NK-92 (cell line): ENCODE results near the gene MYO1A.
"Not testable (repeated sequence)": the region's sequence is repeated elsewhere in the genome, so short reads cannot be mapped to it uniquely, and the experiment has no call there.

ENCODE experiments used
- DNase-seq: peaks from one replicate; lab custom pipeline; 2025; ENCODE audit not compliant: unreplicated experiment; lab: John Stamatoyannopoulos, UW

The MYO1A gene

GRCh38 chr12:57087691-57088353 is 37.9 kb upstream of the MYO1A start:
- DNase-seq = no peak

- peak; percentile 52 for DNase-seq
These were observed 37.2 kb upstream of the MYO1A start for GRCh38 chr12:57087010-57087690.

- DNase-seq = no peak
These were observed 36.6 kb upstream of the MYO1A start for GRCh38 chr12:57086493-57087009.

GRCh38 chr12:57085999-57086492 is 36.1 kb upstream of the MYO1A start:
- no peak for DNase-seq

- no peak for DNase-seq
These were observed 30.9 kb upstream of the MYO1A start for GRCh38 chr12:57080855-57081254.

GRCh38 chr12:57079821-57080220 is 29.9 kb upstream of the MYO1A start:
- DNase-seq = no peak

GRCh38 chr12:57078519-57079404 is 28.8 kb upstream of the MYO1A start, which contains the start of gene NEMP1:
Gene NEMP1, minus strand, starts transcription at chr12:57078791. Its CDS starts 46 bp downstream, at chr12:57078745.
- DNase-seq = peak; percentile 91

- not testable (repeated sequence) for DNase-seq
These were observed 23.9 kb upstream of the MYO1A start for GRCh38 chr12:57073566-57074450.

GRCh38 chr12:57072661-57073060 is 22.7 kb upstream of the MYO1A start:
- no peak for DNase-seq

- DNase-seq = no peak
These were observed 19.6 kb upstream of the MYO1A start for GRCh38 chr12:57069523-57069922.

- DNase-seq = no peak
These were observed 16.3 kb upstream of the MYO1A start for GRCh38 chr12:57066245-57066644.

GRCh38 chr12:57063991-57064685 is 14.2 kb upstream of the MYO1A start:
- no peak for DNase-seq

- no peak for DNase-seq
These were observed 8.5 kb upstream of the MYO1A start for GRCh38 chr12:57058454-57058853.

GRCh38 chr12:57057067-57057751 is 7.3 kb upstream of the MYO1A start:
- no peak for DNase-seq

GRCh38 chr12:57055824-57056223 is 5.9 kb upstream of the MYO1A start:
- DNase-seq = no peak

GRCh38 chr12:57053901-57054300 is 4.0 kb upstream of the MYO1A start:
- DNase-seq = not testable (repeated sequence)

- not testable (repeated sequence) for DNase-seq
These were observed 3.2 kb upstream of the MYO1A start for GRCh38 chr12:57053146-57053545.

GRCh38 chr12:57051011-57051410 is 1.1 kb upstream of the MYO1A start:
- no peak for DNase-seq

- no peak for DNase-seq
These were observed 846 bp downstream of the MYO1A start for GRCh38 chr12:57049119-57049446.
